ENCODE results near the gene ACSM5.

- TF ChIP-seq CTCF (IDR thresholded peaks at IDR 0.05; ENCODE audit: poor library complexity): no peak
- no peak for TF ChIP-seq EZH2phosphoT487 (IDR thresholded peaks at IDR 0.05; ENCODE audit: low read depth, severe bottlenecking, unreplicated experiment)
These were observed 12.4 kb upstream of the ACSM5 start for GRCh38 chr16:20396846-20397467.

Measured in hepatocyte (in vitro differentiated cells).